HepG2 (cell line): ENCODE data around the gene NID1. TPM values are rescaled to one million over a fixed set of nuclear protein-coding genes. Genes with fewer than 3 reads are reported as not detected.

Experiments
- ATAC-seq: fragments of 200-7000 bp; cut with Tn5 transposase; 3 replicates; pipeline ENCODE4 v1.9.1; 2020; ENCODE audit warnings: mild to moderate bottlenecking, moderate library complexity
- BruUV-seq: library from RNA; stranded (reverse); fragments of 400-500 nt; replicated peaks from 2 replicates; lab custom pipeline; 2021; lab: Mats Ljungman, UMichigan
- CTCF ChIA-PET: fragments of 300-600 bp; formaldehyde crosslinking; extraction: SDS; loops from one replicate; lab custom pipeline; 2021; ENCODE audit warnings: low total read pairs, inconsistent platforms, low intra/inter-chr PET ratio; lab: Yijun Ruan, JAX
- POLR2A ChIA-PET: fragments of 350-600 bp; sonication (Branson Sonifier 250); formaldehyde crosslinking; loops from one replicate; lab custom pipeline; 2020; ENCODE audit warnings: antibody characterized with exemption, inconsistent platforms; lab: Yijun Ruan, JAX
- DNase-seq: peaks from one replicate; pipeline ENCODE4 v3.0.0-alpha.2; 2015; ENCODE audit warnings: low spot score
- FAIRE-seq: peaks from 3 replicates; lab custom pipeline; 2011; peaks lifted over from hg19 to GRCh38; lab: Jason Lieb, UNC
- H2AFZ ChIP-seq: one replicate; pipeline ENCODE4 v1.6.1; 2011; ENCODE audit warnings: low read length, inconsistent platforms
- H3K27ac ChIP-seq: fragments of 300-600 bp; 3 replicates; pipeline ENCODE4 v1.8.0; 2011; ENCODE audit warnings: mixed run types, mild to moderate bottlenecking, mixed read lengths, low read length, inconsistent platforms; ENCODE audit not compliant: insufficient read depth; ENCODE audit errors: extremely low read length
- H3K27me3 ChIP-seq, 2 experiments: fragments of 200-600 bp in 1 of 2; 2 replicates in 1 of 2; 3 replicates in 1 of 2; pipeline versions ENCODE4 v1.6.0 to v1.8.0; 2011; ENCODE audit warnings: low read length in 2 of 2, mild to moderate bottlenecking in 2 of 2, moderate library complexity in 2 of 2, inconsistent platforms in 1 of 2; ENCODE audit not compliant: insufficient read depth in 2 of 2, control insufficient read depth in 1 of 2
- H3K36me3 ChIP-seq, 2 experiments: fragments of 200-600 bp in 1 of 2; replicated peaks in 1 of 2; 2 replicates in 1 of 2; 3 replicates in 1 of 2; pipeline versions ENCODE4 v1.5.1 to v1.8.0; 2011; ENCODE audit warnings: low read length in 2 of 2, inconsistent platforms in 1 of 2; ENCODE audit not compliant: insufficient read depth in 2 of 2, control insufficient read depth in 1 of 2
- H3K4me1 ChIP-seq: 2 replicates; pipeline ENCODE4 v1.5.1; 2012; ENCODE audit warnings: low read length, inconsistent platforms; ENCODE audit not compliant: insufficient read depth
- H3K4me2 ChIP-seq: 2 replicates; pipeline ENCODE4 v1.6.0; 2011; ENCODE audit warnings: low read depth, low read length, inconsistent platforms
- H3K4me3 ChIP-seq, 3 experiments: fragments of 200-600 bp in 1 of 3; sonication (generic), shearing (Covaris generic) in 1 of 3; replicated peaks in 1 of 3; 2 replicates each; pipeline ENCODE4 v1.5.1; 2011 to 2016; ENCODE audit warnings: low read length in 3 of 3, inconsistent platforms in 2 of 3, low read depth in 2 of 3, mild to moderate bottlenecking in 2 of 3, control low read depth in 1 of 3, mixed read lengths in 1 of 3; ENCODE audit not compliant: insufficient read depth in 1 of 3
- H3K79me2 ChIP-seq: one replicate; pipeline ENCODE4 v1.6.1; 2011; ENCODE audit warnings: low read length, inconsistent platforms; ENCODE audit not compliant: insufficient read depth
- H3K9ac ChIP-seq: 2 replicates; pipeline ENCODE4 v1.6.0; 2011; ENCODE audit warnings: mild to moderate bottlenecking, low read depth, low read length, inconsistent platforms; ENCODE audit not compliant: insufficient read depth
- H3K9me3 ChIP-seq: 2 replicates; pipeline ENCODE4 v1.5.1; 2012; ENCODE audit warnings: mild to moderate bottlenecking, low read length
- H4K20me1 ChIP-seq: 2 replicates; pipeline ENCODE4 v1.6.0; 2011; ENCODE audit warnings: inconsistent platforms, mild to moderate bottlenecking, low read length, moderate library complexity; ENCODE audit not compliant: insufficient read depth
- CCDC6 ChIP-seq: sonication (generic); formaldehyde crosslinking; IDR thresholded peaks from 2 replicates; pipeline ENCODE4 v1.8.1; 2022; ENCODE audit warnings: mild to moderate bottlenecking, missing genetic modification reagents, moderate library complexity
- JDP2 ChIP-seq: sonication (generic); formaldehyde crosslinking; IDR thresholded peaks from 2 replicates; pipeline ENCODE4 v1.8.1; 2022; ENCODE audit warnings: missing genetic modification reagents, borderline replicate concordance
- POLR2AphosphoS5 ChIP-seq: IDR thresholded peaks from 2 replicates; pipeline ENCODE4 v1.6.1; 2012; ENCODE audit warnings: low read depth, low read length
- REXO4 ChIP-seq: sonication (generic); formaldehyde crosslinking; IDR thresholded peaks from 2 replicates; pipeline ENCODE4 v1.8.0; 2022; ENCODE audit warnings: missing genetic modification reagents, mild to moderate bottlenecking, borderline replicate concordance
- TEAD3 ChIP-seq: optimal IDR thresholded peaks from 2 replicates; pipeline ENCODE3; 2016; ENCODE audit warnings: borderline replicate concordance
- ZNF121 ChIP-seq: sonication (generic); formaldehyde crosslinking; IDR thresholded peaks from 2 replicates; pipeline ENCODE4 v1.5.0; 2020; ENCODE audit warnings: mild to moderate bottlenecking, missing genetic modification reagents
- ZNF263 ChIP-seq: sonication (generic); formaldehyde crosslinking; IDR thresholded peaks from 2 replicates; pipeline ENCODE4 v1.4.0; 2020; ENCODE audit warnings: missing genetic modification reagents
- ZNF496 ChIP-seq: sonication (generic); formaldehyde crosslinking; IDR thresholded peaks from 2 replicates; pipeline ENCODE4 v1.8.1; 2023; ENCODE audit warnings: mild to moderate bottlenecking, moderate library complexity, missing genetic modification reagents; ENCODE audit not compliant: insufficient replicate concordance
- ZNF615 ChIP-seq: sonication (generic); formaldehyde crosslinking; IDR thresholded peaks from 2 replicates; pipeline ENCODE4 v1.5.0; 2020; ENCODE audit warnings: mild to moderate bottlenecking, missing genetic modification reagents, borderline replicate concordance
- ZNF670 ChIP-seq: sonication (generic); formaldehyde crosslinking; IDR thresholded peaks from 2 replicates; pipeline ENCODE4 v1.8.0; 2022; ENCODE audit warnings: mild to moderate bottlenecking, missing genetic modification reagents, borderline replicate concordance
- ZNF839 ChIP-seq: sonication (generic); formaldehyde crosslinking; IDR thresholded peaks from 2 replicates; pipeline ENCODE4 v1.4.0; 2020; ENCODE audit warnings: missing genetic modification reagents, mild to moderate bottlenecking, borderline replicate concordance
- ZSCAN21 ChIP-seq: sonication (generic); formaldehyde crosslinking; IDR thresholded peaks from 2 replicates; pipeline ENCODE4 v1.8.0; 2022; ENCODE audit warnings: mild to moderate bottlenecking, missing genetic modification reagents, moderate library complexity, borderline replicate concordance
- WGBS: methylation state at CpG from one replicate; pipeline ENCODE4 v1.1.6; 2017; ENCODE audit warnings: low lambda C conversion rate; 5-methylcytosine and 5-hydroxymethylcytosine counted together
- in situ Hi-C: cut with HindIII; loops from 2 replicates; pipeline ENCODE4 v1.10.0; 2017; ENCODE audit warnings: low pct_unique_long_range_greater_than_20kb; ENCODE audit not compliant: extremely low pct_ligation_motif_present
- intact Hi-C: fragments of 100-400 bp; cut with micrococcal nuclease; formaldehyde crosslinking; loops from one replicate; pipeline ENCODE4 v1.10.0; 2022; ENCODE audit not compliant: unreplicated experiment
- polyA plus RNA-seq, 8 experiments: library from polyadenylated mRNA; depleted of rRNA in 3 of 8; stranded (reverse) in 7 of 8; unstranded in 1 of 8; fragments of >200 nt; fragmentation: Illumina TruSeq in 4 of 8; extraction: Trizol in 4 of 8; gene quantifications; 2 replicates each; pipeline versions ENCODE4 v1.2.1 to v1.2.3, GENCODE V29; 2011 to 2016; ENCODE audit warnings: low read depth in 4 of 8, missing spikeins in 1 of 8, mixed read lengths in 1 of 8; ENCODE audit not compliant: insufficient read depth in 1 of 8
- total RNA-seq, 5 experiments: library from RNA; depleted of rRNA; stranded (reverse); fragments of >200 nt; fragmentation: Illumina TruSeq; extraction: Trizol; gene quantifications; 2 replicates each; pipeline ENCODE4 v1.2.3, GENCODE V29; 2016; ENCODE audit warnings: low read depth in 1 of 5
- TF ChIP-seq, protein P1 (sequence below): sonication (generic); formaldehyde crosslinking; IDR thresholded peaks from 2 replicates; pipeline ENCODE4 v1.5.1; 2020; ENCODE audit warnings: mild to moderate bottlenecking, missing genetic modification reagents, moderate library complexity
- TF ChIP-seq, protein P2 (sequence below): sonication (generic); formaldehyde crosslinking; IDR thresholded peaks from 2 replicates; pipeline ENCODE4 v1.8.0; 2022; ENCODE audit warnings: mild to moderate bottlenecking, missing genetic modification reagents
- TF ChIP-seq, protein P3 (sequence below): sonication (generic); formaldehyde crosslinking; IDR thresholded peaks from 2 replicates; pipeline ENCODE4 v1.4.0; 2020; ENCODE audit warnings: missing genetic modification reagents; ENCODE audit errors: not compliant biosample characterization

Gene NID1
- total and polyA plus RNA-seq, 2 of the 13 experiments (the other 11 are each of a cell fraction or from before 2014, with no cell fraction given), result 50.2 to 56.1 TPM

DNA sequence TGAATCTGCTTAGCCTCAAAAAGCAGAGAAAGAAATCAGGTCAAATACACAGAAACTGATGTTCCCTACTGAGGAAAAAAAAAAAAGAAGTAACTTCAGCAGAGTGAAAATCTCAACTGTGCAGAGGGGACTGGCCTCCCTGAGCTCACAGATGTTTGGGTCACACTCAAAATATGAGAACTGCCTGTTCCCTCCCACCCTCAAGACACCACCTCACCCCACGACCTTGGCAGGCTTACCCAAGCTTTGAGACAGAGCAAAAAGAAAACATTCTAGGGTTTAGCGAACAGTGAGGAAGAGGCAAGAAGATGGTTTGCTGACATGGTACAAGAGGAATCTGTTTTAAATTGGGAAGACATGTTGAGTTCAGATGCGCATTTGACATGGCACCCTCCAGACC is 48.8 kb downstream of the NID1 start:
- TF ChIP-seq JDP2 (CRISPR knock-in tag) (no peak), POLR2AphosphoS5 (no peak), REXO4 (no peak), ZSCAN21 (no peak), ZNF615 (no peak), CCDC6 (CRISPR knock-in tag) (no peak), ZNF839 (CRISPR knock-in tag) (no peak)
- H3K27ac ChIP-seq, result no peak overlapping the region
- H3K79me2 ChIP-seq, result peaks cover under 1% of the 10 kb centered on the region
- H3K27me3 ChIP-seq, result no peaks in the 10 kb centered on the region
- no peak overlapping the region for H3K4me2 ChIP-seq
- H4K20me1 ChIP-seq, result no peaks in the 10 kb centered on the region
- POLR2A ChIA-PET, result no interaction called here
- in situ Hi-C loops (no loop called here), intact Hi-C loops (no loop called here)
- no peak overlapping the region for H3K9ac ChIP-seq
- H3K36me3 ChIP-seq, result peaks cover 22 to 75% of the 10 kb centered on the region in 2 experiments
- BruUV-seq, result no TSS peak
- DNase-seq (no peak), ATAC-seq (no peak), FAIRE-seq (no peak)
- no peaks in the 10 kb centered on the region for H3K9me3 ChIP-seq
- 96% methylated on average over 3 of the region's 3 CpGs for WGBS
- no peak overlapping the region for H2AFZ ChIP-seq
- no peaks in the 10 kb centered on the region for H3K4me1 ChIP-seq
- H3K4me3 ChIP-seq, result no peak overlapping the region
- CTCF ChIA-PET, result no interaction called here

DNA sequence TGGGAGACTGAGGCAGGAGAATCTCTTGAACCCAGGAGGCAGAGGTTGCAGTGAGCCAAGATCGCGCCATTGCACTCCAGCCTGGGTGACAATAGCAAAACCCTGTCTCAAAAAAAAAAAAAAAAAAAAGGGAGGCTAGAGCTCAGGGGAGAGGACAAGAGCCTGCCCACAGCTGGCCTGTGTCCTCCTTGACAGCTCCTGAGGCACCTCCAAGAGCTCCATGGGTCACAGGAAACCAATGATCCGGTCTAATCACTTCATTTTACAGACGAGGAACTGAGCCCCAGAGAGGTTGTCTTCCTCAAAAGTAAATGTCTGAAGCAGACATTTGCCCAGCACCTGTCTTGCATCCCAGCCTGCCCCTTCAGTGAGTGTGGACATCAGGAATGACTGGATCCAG is 49.4 kb downstream of the NID1 start:
- Histone ChIP-seq H3K27me3 (no peaks in the 10 kb centered on the region), H3K36me3 (peaks cover 17 to 75% of the 10 kb centered on the region in 2 experiments), H3K4me2 (no peak overlapping the region), H3K4me1 (no peaks in the 10 kb centered on the region), H3K79me2 (no peaks in the 10 kb centered on the region), H2AFZ (no peak overlapping the region), H3K9ac (no peak overlapping the region), H4K20me1 (no peaks in the 10 kb centered on the region), H3K4me3 (no peak overlapping the region), H3K9me3 (no peaks in the 10 kb centered on the region), H3K27ac (no peak overlapping the region)
- in situ Hi-C loops (no loop called here), intact Hi-C loops (no loop called here)
- CTCF ChIA-PET, result no interaction called here
- POLR2A ChIA-PET, result no interaction called here
- TF ChIP-seq ZNF263 (CRISPR knock-in tag), result no peak
- TF ChIP-seq ZNF121 (CRISPR knock-in tag), result no peak
- TF ChIP-seq, protein P1, sequence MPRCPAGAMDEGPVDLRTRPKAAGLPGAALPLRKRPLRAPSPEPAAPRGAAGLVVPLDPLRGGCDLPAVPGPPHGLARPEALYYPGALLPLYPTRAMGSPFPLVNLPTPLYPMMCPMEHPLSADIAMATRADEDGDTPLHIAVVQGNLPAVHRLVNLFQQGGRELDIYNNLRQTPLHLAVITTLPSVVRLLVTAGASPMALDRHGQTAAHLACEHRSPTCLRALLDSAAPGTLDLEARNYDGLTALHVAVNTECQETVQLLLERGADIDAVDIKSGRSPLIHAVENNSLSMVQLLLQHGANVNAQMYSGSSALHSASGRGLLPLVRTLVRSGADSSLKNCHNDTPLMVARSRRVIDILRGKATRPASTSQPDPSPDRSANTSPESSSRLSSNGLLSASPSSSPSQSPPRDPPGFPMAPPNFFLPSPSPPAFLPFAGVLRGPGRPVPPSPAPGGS (CRISPR knock-in tag), result no peak
- TF ChIP-seq, protein P2, sequence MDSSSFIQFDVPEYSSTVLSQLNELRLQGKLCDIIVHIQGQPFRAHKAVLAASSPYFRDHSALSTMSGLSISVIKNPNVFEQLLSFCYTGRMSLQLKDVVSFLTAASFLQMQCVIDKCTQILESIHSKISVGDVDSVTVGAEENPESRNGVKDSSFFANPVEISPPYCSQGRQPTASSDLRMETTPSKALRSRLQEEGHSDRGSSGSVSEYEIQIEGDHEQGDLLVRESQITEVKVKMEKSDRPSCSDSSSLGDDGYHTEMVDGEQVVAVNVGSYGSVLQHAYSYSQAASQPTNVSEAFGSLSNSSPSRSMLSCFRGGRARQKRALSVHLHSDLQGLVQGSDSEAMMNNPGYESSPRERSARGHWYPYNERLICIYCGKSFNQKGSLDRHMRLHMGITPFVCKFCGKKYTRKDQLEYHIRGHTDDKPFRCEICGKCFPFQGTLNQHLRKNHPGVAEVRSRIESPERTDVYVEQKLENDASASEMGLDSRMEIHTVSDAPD (CRISPR knock-in tag), result no peak
- TF ChIP-seq, protein P3, sequence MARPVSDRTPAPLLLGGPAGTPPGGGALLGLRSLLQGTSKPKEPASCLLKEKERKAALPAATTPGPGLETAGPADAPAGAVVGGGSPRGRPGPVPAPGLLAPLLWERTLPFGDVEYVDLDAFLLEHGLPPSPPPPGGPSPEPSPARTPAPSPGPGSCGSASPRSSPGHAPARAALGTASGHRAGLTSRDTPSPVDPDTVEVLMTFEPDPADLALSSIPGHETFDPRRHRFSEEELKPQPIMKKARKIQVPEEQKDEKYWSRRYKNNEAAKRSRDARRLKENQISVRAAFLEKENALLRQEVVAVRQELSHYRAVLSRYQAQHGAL (CRISPR knock-in tag), result no peak
- TF ChIP-seq ZNF670 (CRISPR knock-in tag), result no peak
- TF ChIP-seq ZNF496 (CRISPR knock-in tag), result no peak
- TF ChIP-seq TEAD3 (CRISPR knock-in tag), result no peak
- no TSS peak for BruUV-seq
- DNase-seq (no peak), FAIRE-seq (no peak), ATAC-seq (no peak)
- 95% methylated on average over 4 of the region's 4 CpGs for WGBS
